Muscle of arm (tissue), 12 donors: ENCODE results near the gene TPX2. TPM values are rescaled to one million over a fixed set of nuclear protein-coding genes. Genes with fewer than 3 reads are reported as not detected.

Experiments used
- DNase-seq: peaks from one replicate; pipeline ENCODE4 v3.0.0-alpha.2; 2013
- polyA plus RNA-seq, 12 donors: library from polyadenylated mRNA; unstranded; fragments of 120-200 nt; gene quantifications; one replicate each; pipeline ENCODE4 v1.2.1, GENCODE V29; 2013; ENCODE audit not compliant: insufficient read length in 12 of 12

Gene TPX2
- polyA plus RNA-seq, 12 donors, result 18.5 to 42.7 (median 29.6) TPM; not detected in 1

DNA sequence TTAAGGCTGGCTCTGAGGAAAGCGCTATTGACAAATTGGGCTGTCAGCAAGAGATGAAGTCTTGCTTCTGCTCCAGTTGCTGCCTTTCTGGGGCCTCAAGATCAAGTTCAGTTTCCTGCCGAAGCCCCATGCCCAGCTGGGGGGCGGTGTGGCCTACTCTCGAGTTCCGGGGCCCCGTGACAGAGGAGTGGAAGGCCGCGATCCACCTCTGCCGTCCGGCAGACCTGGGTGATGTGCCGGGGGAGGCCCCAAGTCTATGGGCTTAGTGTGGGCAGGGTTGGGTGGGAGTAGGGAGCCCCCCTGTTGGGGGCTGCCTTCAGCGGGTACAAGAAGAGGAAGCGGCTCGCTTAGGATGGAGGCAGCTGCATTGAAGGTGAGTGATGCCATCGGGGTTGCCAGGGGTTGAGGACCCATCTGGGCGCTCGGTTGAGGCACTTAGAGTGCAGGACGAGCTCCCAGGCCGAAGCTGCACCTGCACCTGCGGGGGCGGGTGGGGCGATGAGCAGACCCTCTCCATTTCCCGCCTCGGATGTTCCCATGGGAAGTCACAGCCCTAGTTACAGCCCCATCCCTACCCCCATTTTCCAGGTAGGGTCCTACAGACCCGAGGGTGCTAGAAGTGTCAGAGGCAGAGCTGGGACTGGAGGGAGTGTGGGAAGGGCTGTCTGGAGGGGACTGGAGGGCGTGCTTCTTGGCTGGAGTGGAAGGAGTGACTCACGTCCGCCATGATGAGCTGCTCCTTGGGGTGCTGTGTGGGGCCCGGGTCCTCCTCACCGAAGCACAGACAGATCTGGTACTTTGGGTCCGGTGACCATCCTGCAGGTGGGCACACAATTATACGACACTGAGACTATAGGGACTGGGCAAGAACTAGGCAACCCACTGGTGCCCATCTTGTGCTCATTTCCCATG lies 109.3 kb downstream of the TPX2 start:
- DNase-seq, result no peak

DNA sequence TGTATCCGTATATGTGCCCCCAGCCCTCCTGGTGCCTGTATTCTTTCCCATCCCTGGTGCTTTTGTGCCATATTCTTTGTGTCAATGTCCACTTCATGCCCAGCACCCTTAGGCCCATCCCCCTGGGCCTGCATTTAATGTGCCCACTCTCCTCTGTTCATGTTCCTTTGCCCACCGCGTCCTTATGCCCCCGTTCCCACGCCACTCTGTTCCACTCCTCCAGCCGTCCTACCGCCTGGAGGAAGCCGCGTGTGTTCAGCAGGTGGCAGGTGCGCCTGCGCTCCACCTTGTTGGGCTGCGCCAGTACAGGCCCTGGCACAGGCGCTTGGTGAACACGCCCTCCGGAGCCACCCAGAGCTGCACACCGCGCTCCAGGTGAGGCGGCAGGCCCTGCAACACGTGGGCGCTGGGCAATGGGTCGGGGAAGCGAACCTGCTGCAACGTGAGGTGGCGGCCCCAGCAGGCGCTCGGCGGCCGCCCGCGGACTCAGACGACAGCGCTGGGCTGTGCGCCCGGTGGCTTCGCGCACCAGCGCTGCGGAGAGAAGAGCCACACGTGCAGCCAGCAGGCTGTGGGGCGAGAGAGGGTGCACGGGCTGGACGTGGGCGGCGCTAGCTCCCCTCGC lies 110.3 kb downstream of the TPX2 start:
- no peak for DNase-seq

Other genes with a start within 250 kb of the TPX2 start
- 100 to 1,000 TPM in 2 of 12 donors, 10 to 100 TPM in 9, not detected in 1; 64.5 to 109 (median 75.6) TPM for gene HM13, start 224.8 kb upstream of the TPX2 start, polyA plus RNA-seq
- 10 to 100 TPM in 11 of 12 donors, not detected in 1; 14.1 to 44.6 (median 29.6) TPM for gene ID1, start 134.0 kb upstream of the TPX2 start, polyA plus RNA-seq
- 10 to 100 TPM in 2 of 12 donors, 1 to 10 TPM in 9, not detected in 1; 5.6 to 21.6 (median 7.8) TPM for gene COX4I2, start 101.4 kb upstream of the TPX2 start, polyA plus RNA-seq
- 10 to 100 TPM in 11 of 12 donors, not detected in 1; 24.0 to 55.2 (median 32.4) TPM for gene BCL2L1, start 16.4 kb upstream of the TPX2 start, polyA plus RNA-seq
- gene MYLK2, start 80.1 kb downstream of the TPX2 start, polyA plus RNA-seq, result 10 to 100 TPM in 11 of 12 donors, not detected in 1; 14.1 to 79.5 (median 48.4) TPM
- gene FOXS1, start 106.3 kb downstream of the TPX2 start, polyA plus RNA-seq, result 10 to 100 TPM in 1 of 12 donors, 1 to 10 TPM in 10, not detected in 1; 3.9 to 10.5 (median 4.7) TPM
- gene DUSP15, start 131.2 kb downstream of the TPX2 start, polyA plus RNA-seq, result 1 to 10 TPM in 10 of 12 donors, not detected in 2; 1.1 to 6.1 (median 1.8) TPM
- under 1 TPM in 7 of 12 donors, not detected in 5; 0.18 to 0.47 (median 0.38) TPM for gene TTLL9, start 131.3 kb downstream of the TPX2 start, polyA plus RNA-seq
- 10 to 100 TPM in 10 of 12 donors, 1 to 10 TPM in 1, not detected in 1; 8.9 to 35.8 (median 15.8) TPM for gene PDRG1, start 212.8 kb downstream of the TPX2 start, polyA plus RNA-seq
- gene XKR7, start 228.9 kb downstream of the TPX2 start, polyA plus RNA-seq, result 1 to 10 TPM in 1 of 12 donors, under 1 TPM in 10, not detected in 1; 0.03 to 1.3 (median 0.12) TPM